ENCODE results near the gene BTAF1. TPM values are rescaled to one million over a fixed set of nuclear protein-coding genes. Genes with fewer than 3 reads are reported as not detected.

BTAF1 gene
- total and polyA plus RNA-seq, 10 of the 15 experiments (the other 5 are each of a cell fraction or from before 2014, with no cell fraction given) = 11.8 to 157 (median 55.5) TPM

DNA sequence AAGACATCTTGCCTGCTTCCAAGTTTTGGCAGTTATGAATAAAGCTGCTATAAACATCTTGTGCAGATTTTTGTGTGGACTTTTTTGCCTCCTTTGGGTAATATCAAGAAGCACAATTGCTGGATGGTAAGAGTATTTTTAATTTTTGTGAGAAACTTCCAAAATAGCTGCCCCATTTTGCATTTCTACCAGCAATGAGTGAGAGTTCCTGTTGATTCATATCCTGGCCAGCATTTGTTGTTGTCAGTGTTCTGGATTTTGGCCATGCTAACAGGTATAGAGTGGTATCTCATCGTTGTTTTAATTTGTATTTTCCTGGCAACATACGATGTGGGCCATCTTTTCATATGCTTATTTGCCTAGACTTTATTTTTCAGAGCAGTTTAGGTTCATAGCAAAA, 53.9 kb downstream of the BTAF1 start:
- DNase-seq (ENCODE audit: low read depth, low spot score) = no peak
- no peak for TF ChIP-seq SMC3 (IDR thresholded peaks at IDR 0.05; ENCODE audit: borderline replicate concordance, low read length)
- TF ChIP-seq, protein P1, sequence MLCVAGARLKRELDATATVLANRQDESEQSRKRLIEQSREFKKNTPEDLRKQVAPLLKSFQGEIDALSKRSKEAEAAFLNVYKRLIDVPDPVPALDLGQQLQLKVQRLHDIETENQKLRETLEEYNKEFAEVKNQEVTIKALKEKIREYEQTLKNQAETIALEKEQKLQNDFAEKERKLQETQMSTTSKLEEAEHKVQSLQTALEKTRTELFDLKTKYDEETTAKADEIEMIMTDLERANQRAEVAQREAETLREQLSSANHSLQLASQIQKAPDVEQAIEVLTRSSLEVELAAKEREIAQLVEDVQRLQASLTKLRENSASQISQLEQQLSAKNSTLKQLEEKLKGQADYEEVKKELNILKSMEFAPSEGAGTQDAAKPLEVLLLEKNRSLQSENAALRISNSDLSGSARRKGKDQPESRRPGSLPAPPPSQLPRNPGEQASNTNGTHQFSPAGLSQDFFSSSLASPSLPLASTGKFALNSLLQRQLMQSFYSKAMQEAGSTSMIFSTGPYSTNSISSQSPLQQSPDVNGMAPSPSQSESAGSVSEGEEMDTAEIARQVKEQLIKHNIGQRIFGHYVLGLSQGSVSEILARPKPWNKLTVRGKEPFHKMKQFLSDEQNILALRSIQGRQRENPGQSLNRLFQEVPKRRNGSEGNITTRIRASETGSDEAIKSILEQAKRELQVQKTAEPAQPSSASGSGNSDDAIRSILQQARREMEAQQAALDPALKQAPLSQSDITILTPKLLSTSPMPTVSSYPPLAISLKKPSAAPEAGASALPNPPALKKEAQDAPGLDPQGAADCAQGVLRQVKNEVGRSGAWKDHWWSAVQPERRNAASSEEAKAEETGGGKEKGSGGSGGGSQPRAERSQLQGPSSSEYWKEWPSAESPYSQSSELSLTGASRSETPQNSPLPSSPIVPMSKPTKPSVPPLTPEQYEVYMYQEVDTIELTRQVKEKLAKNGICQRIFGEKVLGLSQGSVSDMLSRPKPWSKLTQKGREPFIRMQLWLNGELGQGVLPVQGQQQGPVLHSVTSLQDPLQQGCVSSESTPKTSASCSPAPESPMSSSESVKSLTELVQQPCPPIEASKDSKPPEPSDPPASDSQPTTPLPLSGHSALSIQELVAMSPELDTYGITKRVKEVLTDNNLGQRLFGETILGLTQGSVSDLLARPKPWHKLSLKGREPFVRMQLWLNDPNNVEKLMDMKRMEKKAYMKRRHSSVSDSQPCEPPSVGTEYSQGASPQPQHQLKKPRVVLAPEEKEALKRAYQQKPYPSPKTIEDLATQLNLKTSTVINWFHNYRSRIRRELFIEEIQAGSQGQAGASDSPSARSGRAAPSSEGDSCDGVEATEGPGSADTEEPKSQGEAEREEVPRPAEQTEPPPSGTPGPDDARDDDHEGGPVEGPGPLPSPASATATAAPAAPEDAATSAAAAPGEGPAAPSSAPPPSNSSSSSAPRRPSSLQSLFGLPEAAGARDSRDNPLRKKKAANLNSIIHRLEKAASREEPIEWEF (IDR thresholded peaks at IDR 0.05; ENCODE audit: insufficient replicate concordance, low read depth, low read length) = no peak
- TF ChIP-seq LARP7 (IDR thresholded peaks at IDR 0.05) = no peak
- TF ChIP-seq, protein P2, sequence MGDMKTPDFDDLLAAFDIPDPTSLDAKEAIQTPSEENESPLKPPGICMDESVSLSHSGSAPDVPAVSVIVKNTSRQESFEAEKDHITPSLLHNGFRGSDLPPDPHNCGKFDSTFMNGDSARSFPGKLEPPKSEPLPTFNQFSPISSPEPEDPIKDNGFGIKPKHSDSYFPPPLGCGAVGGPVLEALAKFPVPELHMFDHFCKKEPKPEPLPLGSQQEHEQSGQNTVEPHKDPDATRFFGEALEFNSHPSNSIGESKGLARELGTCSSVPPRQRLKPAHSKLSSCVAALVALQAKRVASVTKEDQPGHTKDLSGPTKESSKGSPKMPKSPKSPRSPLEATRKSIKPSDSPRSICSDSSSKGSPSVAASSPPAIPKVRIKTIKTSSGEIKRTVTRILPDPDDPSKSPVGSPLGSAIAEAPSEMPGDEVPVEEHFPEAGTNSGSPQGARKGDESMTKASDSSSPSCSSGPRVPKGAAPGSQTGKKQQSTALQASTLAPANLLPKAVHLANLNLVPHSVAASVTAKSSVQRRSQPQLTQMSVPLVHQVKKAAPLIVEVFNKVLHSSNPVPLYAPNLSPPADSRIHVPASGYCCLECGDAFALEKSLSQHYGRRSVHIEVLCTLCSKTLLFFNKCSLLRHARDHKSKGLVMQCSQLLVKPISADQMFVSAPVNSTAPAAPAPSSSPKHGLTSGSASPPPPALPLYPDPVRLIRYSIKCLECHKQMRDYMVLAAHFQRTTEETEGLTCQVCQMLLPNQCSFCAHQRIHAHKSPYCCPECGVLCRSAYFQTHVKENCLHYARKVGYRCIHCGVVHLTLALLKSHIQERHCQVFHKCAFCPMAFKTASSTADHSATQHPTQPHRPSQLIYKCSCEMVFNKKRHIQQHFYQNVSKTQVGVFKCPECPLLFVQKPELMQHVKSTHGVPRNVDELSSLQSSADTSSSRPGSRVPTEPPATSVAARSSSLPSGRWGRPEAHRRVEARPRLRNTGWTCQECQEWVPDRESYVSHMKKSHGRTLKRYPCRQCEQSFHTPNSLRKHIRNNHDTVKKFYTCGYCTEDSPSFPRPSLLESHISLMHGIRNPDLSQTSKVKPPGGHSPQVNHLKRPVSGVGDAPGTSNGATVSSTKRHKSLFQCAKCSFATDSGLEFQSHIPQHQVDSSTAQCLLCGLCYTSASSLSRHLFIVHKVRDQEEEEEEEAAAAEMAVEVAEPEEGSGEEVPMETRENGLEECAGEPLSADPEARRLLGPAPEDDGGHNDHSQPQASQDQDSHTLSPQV (IDR thresholded peaks at IDR 0.05) = no peak
- TF ChIP-seq SMARCA5 (IDR thresholded peaks at IDR 0.05) = no peak
- 97% methylated on average over 2 of the region's 2 CpGs for WGBS (ENCODE audit: insufficient coverage, insufficient replicate concordance, low lambda C conversion rate, missing lambda C conversion rate)
- in situ Hi-C loops (cut with MboI) = no loop called here
- no peak for ATAC-seq
- H4K20me1 ChIP-seq (ENCODE audit: control insufficient read depth, insufficient read depth) = no peaks in the 10 kb centered on the region
- intact Hi-C loops (cut with micrococcal nuclease; ENCODE audit: unreplicated experiment) = no loop called here
- CTCF ChIA-PET = no interaction called here
- RAD21 ChIA-PET (ENCODE audit: unreplicated experiment) = no interaction called here
- H2AFZ ChIP-seq (ENCODE audit: control insufficient read depth, low read depth, low read length) = no peak overlapping the region
- H3K9ac ChIP-seq (ENCODE audit: control insufficient read depth, insufficient read depth, low read length) = no peak overlapping the region
- H3K27ac ChIP-seq (ENCODE audit: control insufficient read depth, insufficient read depth) = no peak overlapping the region
- H3K4me2 ChIP-seq (ENCODE audit: control insufficient read depth, insufficient read depth) = no peak overlapping the region
- no peak overlapping the region for H3K4me3 ChIP-seq
- peaks cover 0 to 12% of the 10 kb centered on the region in 2 experiments; a peak in 3 of 4 replicates for H3K36me3 ChIP-seq (ENCODE audit: control insufficient read depth in 2 of 2, insufficient read depth in 2 of 2, low read length in 1 of 2)
- SMC1A ChIA-PET (ENCODE audit: uncharacterized antibody, unreplicated experiment) = interaction anchor here (1.1 kb wide), 1 partner anchor 13 kb away, joined by 3 read pairs; no protein-coding TSS in a partner anchor
- no peaks in the 10 kb centered on the region for H3K79me2 ChIP-seq (ENCODE audit: control insufficient read depth, insufficient read depth, low read length)
- no peak for FAIRE-seq
- H3K27me3 ChIP-seq (replicated peaks in 1 of 2; ENCODE audit: control insufficient read depth in 2 of 2, insufficient read depth in 2 of 2, low read length in 1 of 2) = no peaks in the 10 kb centered on the region
- H3K4me1 ChIP-seq (ENCODE audit: control insufficient read depth, insufficient read depth, low read length) = peaks cover 16% of the 10 kb centered on the region
- H3K9me3 ChIP-seq (replicated peaks; ENCODE audit: control insufficient read depth, insufficient read depth, low read length) = no peaks in the 10 kb centered on the region; the same call in 2 of the 3 replicates
- POLR2A ChIA-PET = no interaction called here
- no TSS peak for BruUV-seq (replicated peaks)

Data from GM12878 (cell line).